ENCODE measurements around the gene FTCDNL1.

DNA sequence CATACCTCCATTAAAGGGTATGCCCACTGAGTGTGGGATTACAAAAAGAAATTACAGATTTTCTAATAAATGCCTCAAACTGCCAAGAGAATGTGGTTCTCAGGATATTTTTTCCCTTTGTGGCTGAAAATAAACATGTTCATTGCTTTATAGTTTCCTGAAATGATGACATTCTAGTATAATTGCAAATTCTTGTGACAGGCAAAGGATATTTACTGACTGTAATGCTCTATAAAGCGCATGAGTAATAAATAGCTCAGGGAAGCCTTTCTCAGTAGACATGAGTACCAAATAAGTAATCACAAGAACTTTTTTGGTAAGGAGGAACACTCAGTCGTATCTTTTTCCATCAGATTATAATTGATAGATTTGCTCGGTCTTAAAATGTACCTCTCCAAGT, 72.3 kb downstream of the FTCDNL1 start:
- TF ChIP-seq YEATS4 (CRISPR knock-in tag; IDR thresholded peaks at IDR 0.05; ENCODE audit: borderline replicate concordance) (no peak), AGO1 (IDR thresholded peaks at IDR 0.05; ENCODE audit: low read depth, low read length, poor library complexity, severe bottlenecking) (no peak)
- TF ChIP-seq, protein P1, sequence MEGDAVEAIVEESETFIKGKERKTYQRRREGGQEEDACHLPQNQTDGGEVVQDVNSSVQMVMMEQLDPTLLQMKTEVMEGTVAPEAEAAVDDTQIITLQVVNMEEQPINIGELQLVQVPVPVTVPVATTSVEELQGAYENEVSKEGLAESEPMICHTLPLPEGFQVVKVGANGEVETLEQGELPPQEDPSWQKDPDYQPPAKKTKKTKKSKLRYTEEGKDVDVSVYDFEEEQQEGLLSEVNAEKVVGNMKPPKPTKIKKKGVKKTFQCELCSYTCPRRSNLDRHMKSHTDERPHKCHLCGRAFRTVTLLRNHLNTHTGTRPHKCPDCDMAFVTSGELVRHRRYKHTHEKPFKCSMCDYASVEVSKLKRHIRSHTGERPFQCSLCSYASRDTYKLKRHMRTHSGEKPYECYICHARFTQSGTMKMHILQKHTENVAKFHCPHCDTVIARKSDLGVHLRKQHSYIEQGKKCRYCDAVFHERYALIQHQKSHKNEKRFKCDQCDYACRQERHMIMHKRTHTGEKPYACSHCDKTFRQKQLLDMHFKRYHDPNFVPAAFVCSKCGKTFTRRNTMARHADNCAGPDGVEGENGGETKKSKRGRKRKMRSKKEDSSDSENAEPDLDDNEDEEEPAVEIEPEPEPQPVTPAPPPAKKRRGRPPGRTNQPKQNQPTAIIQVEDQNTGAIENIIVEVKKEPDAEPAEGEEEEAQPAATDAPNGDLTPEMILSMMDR (CRISPR knock-in tag; IDR thresholded peaks at IDR 0.05): no peak
